SIG-M5 treated with dmso at 0.1 percent for 504 hours (cell line): Measurements from ENCODE around the gene HMGN5.

Experiments used
- DNase-seq: peaks from one replicate; lab custom pipeline; 2025; ENCODE audit not compliant: unreplicated experiment; lab: John Stamatoyannopoulos, UW

Gene HMGN5

GRCh38 chrX:81120936-81121371 is 80.8 kb downstream of the HMGN5 start:
- DNase-seq: peak; percentile 51

DNA sequence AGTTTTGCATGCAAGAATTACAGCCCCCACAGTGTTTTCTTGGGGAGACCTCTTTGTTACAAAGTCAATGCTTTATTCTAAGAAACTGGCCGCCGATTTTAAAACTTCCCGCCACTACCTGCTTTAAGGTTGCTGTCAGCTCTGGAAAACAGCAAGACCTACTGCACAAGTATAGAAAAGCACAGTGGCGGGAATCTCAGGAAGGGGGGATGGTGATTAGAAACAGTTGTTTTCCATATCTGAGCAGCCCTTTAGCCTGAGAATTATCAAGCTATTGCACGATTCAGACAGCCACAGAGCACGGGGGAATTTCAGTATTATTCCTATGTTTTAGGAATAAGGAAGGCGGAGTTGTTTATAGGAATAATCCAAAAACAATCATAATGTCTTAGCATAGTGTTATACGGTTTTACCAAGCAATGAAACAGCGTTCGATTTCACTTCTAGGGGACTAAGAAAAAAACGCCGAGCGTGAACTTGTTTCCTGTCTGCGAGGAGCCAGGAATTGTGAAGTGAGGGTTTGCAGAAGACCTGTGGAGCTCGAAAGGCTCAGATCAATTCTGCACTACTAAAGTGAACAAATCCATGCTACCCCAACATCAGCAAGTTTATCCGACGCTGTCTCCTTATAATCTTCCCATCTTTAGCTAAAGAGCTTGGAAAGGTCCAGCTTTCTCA is 81.3 kb downstream of the HMGN5 start:
- DNase-seq: peak; percentile 27

DNA sequence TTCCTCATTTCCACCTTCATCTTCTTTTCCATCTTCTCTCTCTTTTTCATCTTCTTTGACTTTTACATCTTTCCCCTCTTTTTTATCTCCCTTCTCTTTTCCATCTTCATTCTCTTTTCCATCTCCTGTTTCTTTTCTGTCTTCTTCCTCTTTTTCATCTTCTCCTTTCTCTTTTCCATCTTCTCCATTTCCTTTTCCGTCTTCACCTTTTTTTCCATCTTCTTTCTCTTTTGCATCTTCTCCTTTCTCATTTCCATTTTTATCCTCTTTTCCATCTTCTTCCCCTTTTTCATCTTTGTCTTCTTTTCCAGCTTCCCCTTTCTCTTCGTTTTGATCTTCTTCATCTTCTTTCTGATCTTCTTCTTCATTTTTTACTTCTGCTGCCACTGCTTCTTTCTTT is 87.0 kb downstream of the HMGN5 start:
- no peak for DNase-seq

- DNase-seq: no peak
Observed at GRCh38 chrX:81110286-81110685, 91.4 kb downstream of the HMGN5 start.

DNA sequence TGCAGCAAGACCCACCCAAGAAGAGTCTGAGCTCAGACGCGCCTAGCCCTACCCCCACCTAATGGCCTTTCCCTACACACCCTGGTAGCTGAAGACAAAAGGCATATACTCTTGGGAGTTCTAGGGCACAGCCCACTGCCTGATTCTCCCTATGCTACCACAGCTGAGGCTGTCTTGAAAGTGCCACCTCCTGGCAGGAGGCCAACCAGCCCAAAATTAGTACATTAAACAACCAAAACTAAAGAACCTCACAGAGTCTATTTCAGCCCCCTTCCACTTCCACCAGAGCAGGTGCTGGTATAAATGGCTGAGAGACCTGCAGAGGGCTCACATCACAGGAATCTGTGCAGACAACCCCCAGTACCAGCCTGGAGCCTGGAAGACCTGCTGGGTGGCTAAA is 119.1 kb downstream of the HMGN5 start:
- DNase-seq: no peak
